Vagina (tissue), 2 donors: ENCODE data around the gene SLC9A4. TPM values are rescaled to one million over a fixed set of nuclear protein-coding genes. Genes with fewer than 3 reads are reported as not detected.

Source experiments
- DNase-seq, 2 donors: peaks; one replicate each; pipeline ENCODE4 v3.0.0-alpha.2; 2017; ENCODE audit errors: extremely low spot score in 2 of 2
- H3K27ac ChIP-seq: fragments of 200-600 bp; sonication (generic); one replicate; pipeline ENCODE4 v1.5.1; 2019
- H3K27me3 ChIP-seq: fragments of 200-600 bp; sonication (generic); one replicate; pipeline ENCODE4 v1.5.1; 2019
- H3K36me3 ChIP-seq, 2 donors: fragments of 200-600 bp; sonication (generic); one replicate each; pipeline ENCODE4 v1.5.1; 2017 to 2019
- H3K4me1 ChIP-seq: fragments of 200-600 bp; sonication (generic); one replicate; pipeline ENCODE4 v1.5.1; 2019
- H3K4me3 ChIP-seq, 2 donors: fragments of 200-600 bp; sonication (generic); 1 replicate in 1 of 2; 2 replicates in 1 of 2; pipeline ENCODE4 v1.5.1; 2016 to 2019
- H3K9me3 ChIP-seq: fragments of 200-600 bp; sonication (generic); one replicate; pipeline ENCODE4 v1.5.1; 2019
- POLR2A ChIP-seq, 2 donors: fragments of 450-650 bp; IDR thresholded peaks; one replicate each; pipeline ENCODE4 v1.6.1; 2017; ENCODE audit warnings: antibody characterized with exemption in 2 of 2, mild to moderate bottlenecking in 2 of 2, moderate library complexity in 2 of 2
- POLR2AphosphoS5 ChIP-seq, 2 donors: sonication (generic); formaldehyde crosslinking; IDR thresholded peaks; one replicate each; pipeline ENCODE4 v1.9.0; 2017; ENCODE audit warnings: antibody characterized with exemption in 2 of 2, mild to moderate bottlenecking in 2 of 2, low read depth in 1 of 2; ENCODE audit not compliant: insufficient read depth in 1 of 2
- intact Hi-C: fragments of 100-400 bp; cut with DNase I; formaldehyde crosslinking; loops from one replicate; pipeline ENCODE4 v1.15.1; 2023
- total RNA-seq: library from RNA; depleted of rRNA; stranded (reverse); fragments of >200 nt; gene quantifications from one replicate; pipeline ENCODE4 v1.2.3, GENCODE V29; 2016
- TF ChIP-seq, protein P1 (sequence below), 3 experiments: fragments of 450-650 bp in 2 of 3; fragments of 200-600 bp in 1 of 3; sonication (generic) in 1 of 3; IDR thresholded peaks; one replicate each; pipeline ENCODE4 v1.5.1; 2017 to 2019; ENCODE audit warnings: antibody characterized with exemption in 3 of 3, mild to moderate bottlenecking in 2 of 3, moderate library complexity in 2 of 3

Gene SLC9A4
- total RNA-seq, 1 donor from 2014 or later: not detected

GRCh38 chr2:102470168-102470567 is 2.9 kb upstream of the SLC9A4 start:
- H3K27me3 ChIP-seq: no peaks in the 10 kb centered on the region
- no peaks in the 10 kb centered on the region for H3K4me1 ChIP-seq
- intact Hi-C loops: no loop called here
- H3K4me3 ChIP-seq: no peak overlapping the region
- H3K36me3 ChIP-seq: no peaks in the 10 kb centered on the region
- DNase-seq: no peak
- no peaks in the 10 kb centered on the region for H3K9me3 ChIP-seq
- no peak overlapping the region for H3K27ac ChIP-seq
- TF ChIP-seq POLR2AphosphoS5 (IDR thresholded peaks at IDR 0.05; ENCODE audit: insufficient read depth in 1 of 2, low read depth in 1 of 2) (no peak), POLR2A (IDR thresholded peaks at IDR 0.05) (no peak)
- TF ChIP-seq, protein P1, sequence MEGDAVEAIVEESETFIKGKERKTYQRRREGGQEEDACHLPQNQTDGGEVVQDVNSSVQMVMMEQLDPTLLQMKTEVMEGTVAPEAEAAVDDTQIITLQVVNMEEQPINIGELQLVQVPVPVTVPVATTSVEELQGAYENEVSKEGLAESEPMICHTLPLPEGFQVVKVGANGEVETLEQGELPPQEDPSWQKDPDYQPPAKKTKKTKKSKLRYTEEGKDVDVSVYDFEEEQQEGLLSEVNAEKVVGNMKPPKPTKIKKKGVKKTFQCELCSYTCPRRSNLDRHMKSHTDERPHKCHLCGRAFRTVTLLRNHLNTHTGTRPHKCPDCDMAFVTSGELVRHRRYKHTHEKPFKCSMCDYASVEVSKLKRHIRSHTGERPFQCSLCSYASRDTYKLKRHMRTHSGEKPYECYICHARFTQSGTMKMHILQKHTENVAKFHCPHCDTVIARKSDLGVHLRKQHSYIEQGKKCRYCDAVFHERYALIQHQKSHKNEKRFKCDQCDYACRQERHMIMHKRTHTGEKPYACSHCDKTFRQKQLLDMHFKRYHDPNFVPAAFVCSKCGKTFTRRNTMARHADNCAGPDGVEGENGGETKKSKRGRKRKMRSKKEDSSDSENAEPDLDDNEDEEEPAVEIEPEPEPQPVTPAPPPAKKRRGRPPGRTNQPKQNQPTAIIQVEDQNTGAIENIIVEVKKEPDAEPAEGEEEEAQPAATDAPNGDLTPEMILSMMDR (IDR thresholded peaks at IDR 0.05): no peak

GRCh38 chr2:102473631-102474030 is 605 bp downstream of the SLC9A4 start:
- Histone ChIP-seq H3K4me1 (no peaks in the 10 kb centered on the region), H3K4me3 (no peak overlapping the region), H3K27ac (no peak overlapping the region), H3K27me3 (no peaks in the 10 kb centered on the region), H3K36me3 (no peaks in the 10 kb centered on the region), H3K9me3 (no peaks in the 10 kb centered on the region)
- no peak for DNase-seq
- intact Hi-C loops: no loop called here
- no peak for TF ChIP-seq POLR2AphosphoS5 (IDR thresholded peaks at IDR 0.05; ENCODE audit: insufficient read depth in 1 of 2, low read depth in 1 of 2)
- TF ChIP-seq, protein P1 (IDR thresholded peaks at IDR 0.05): no peak
- no peak for TF ChIP-seq POLR2A (IDR thresholded peaks at IDR 0.05)

DNA sequence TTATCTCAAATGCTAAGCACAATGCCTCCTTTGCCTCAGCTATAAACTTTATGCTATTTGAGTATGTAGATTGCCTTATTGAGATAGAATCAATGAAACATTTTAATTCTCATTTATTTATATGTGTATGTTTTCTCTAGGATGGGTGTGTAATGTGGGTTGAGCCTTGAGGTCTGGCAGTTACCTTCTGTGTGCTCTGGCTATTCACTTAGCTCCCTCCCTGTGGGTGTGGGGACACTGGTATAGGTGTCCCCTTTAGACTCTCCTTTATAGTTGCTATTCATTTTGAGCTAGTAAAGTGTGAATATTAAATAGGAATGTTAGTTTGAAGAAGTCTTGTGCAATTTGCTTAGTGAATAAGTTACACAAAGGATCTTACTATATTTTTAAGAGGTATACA is 1.8 kb downstream of the SLC9A4 start:
- intact Hi-C loops: no loop called here
- TF ChIP-seq POLR2A (IDR thresholded peaks at IDR 0.05): no peak
- TF ChIP-seq, protein P1 (IDR thresholded peaks at IDR 0.05): no peak
- TF ChIP-seq POLR2AphosphoS5 (IDR thresholded peaks at IDR 0.05; ENCODE audit: insufficient read depth in 1 of 2, low read depth in 1 of 2): no peak
- no peak overlapping the region for H3K27ac ChIP-seq

DNA sequence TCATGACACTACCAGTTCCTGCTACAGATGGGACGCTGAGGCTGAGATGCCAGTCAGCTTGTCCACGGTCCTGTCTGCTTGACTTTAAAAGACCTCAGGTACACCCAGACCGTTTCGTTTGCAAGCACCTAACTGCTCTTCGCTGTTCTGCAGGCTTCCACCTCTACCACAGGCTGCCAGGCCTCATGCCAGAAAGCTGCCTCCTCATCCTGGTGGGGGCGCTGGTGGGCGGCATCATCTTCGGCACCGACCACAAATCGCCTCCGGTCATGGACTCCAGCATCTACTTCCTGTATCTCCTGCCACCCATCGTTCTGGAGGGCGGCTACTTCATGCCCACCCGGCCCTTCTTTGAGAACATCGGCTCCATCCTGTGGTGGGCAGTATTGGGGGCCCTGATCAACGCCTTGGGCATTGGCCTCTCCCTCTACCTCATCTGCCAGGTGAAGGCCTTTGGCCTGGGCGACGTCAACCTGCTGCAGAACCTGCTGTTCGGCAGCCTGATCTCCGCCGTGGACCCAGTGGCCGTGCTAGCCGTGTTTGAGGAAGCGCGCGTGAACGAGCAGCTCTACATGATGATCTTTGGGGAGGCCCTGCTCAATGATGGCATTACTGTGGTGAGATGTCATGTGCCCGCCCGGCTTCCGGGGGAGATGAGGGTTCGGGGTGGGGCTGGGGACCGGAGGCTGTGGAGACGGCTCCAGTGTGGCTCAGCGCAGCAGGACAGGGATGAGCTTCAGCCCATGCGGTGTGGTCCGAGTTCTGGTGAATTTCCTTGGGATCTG is 5.9 kb downstream of the SLC9A4 start:
- TF ChIP-seq, protein P1 (IDR thresholded peaks at IDR 0.05): no peak
- TF ChIP-seq POLR2A (IDR thresholded peaks at IDR 0.05) (no peak), POLR2AphosphoS5 (IDR thresholded peaks at IDR 0.05; ENCODE audit: insufficient read depth in 1 of 2, low read depth in 1 of 2) (no peak)
- no peak for DNase-seq
- Histone ChIP-seq H3K4me1 (no peaks in the 10 kb centered on the region), H3K9me3 (no peaks in the 10 kb centered on the region), H3K36me3 (no peaks in the 10 kb centered on the region), H3K27me3 (no peaks in the 10 kb centered on the region), H3K4me3 (no peak overlapping the region), H3K27ac (no peak overlapping the region)
- intact Hi-C loops: no loop called here

More for the DNA sequence above, 1.8 kb downstream of the SLC9A4 start:
- no peak for DNase-seq
- Histone ChIP-seq H3K9me3 (no peaks in the 10 kb centered on the region), H3K27me3 (no peaks in the 10 kb centered on the region), H3K4me1 (no peaks in the 10 kb centered on the region), H3K36me3 (no peaks in the 10 kb centered on the region), H3K4me3 (no peak overlapping the region)
